Right lobe of liver (tissue), 4 donors: ENCODE measurements around the gene MPP2.

Source experiments
- CTCF ChIP-seq, 4 donors: fragments of 200-600 bp in 3 of 4; fragments of 450-650 bp in 1 of 4; IDR thresholded peaks; one replicate each; pipeline versions ENCODE4 v1.5.1 to v1.8.0; 2016 to 2022; ENCODE audit warnings: antibody characterized with exemption in 4 of 4, mild to moderate bottlenecking in 2 of 4
- POLR2A ChIP-seq: fragments of 450-650 bp; IDR thresholded peaks from one replicate; pipeline ENCODE4 v1.6.1; 2017; ENCODE audit warnings: antibody characterized with exemption, mild to moderate bottlenecking
- donor health status: DM: no; HTN: no; CAD: no.
- donor health status: DM: no; HTN: no; CAD: no.
- donor health status: DM: no; HTN: yes; CAD: no.

GRCh38 chr17:43907425-43907981 lies at the start of gene MPP2:
- no peak for TF ChIP-seq CTCF (IDR thresholded peaks at IDR 0.05)
- TF ChIP-seq POLR2A = no peak
